Sigmoid colon (tissue), 7 donors: ENCODE measurements around the gene RBM42. TPM values are rescaled to one million over a fixed set of nuclear protein-coding genes. Genes with fewer than 3 reads are reported as not detected.
A peak's percentile ranks its signal among the peaks of the same experiment; 100 is the strongest.

Experiments used
- DNase-seq: peaks from one replicate; pipeline ENCODE4 v3.0.0-alpha.2; 2019
- H3K27ac ChIP-seq, 4 donors: fragments of 200-600 bp; sonication (generic); one replicate each; pipeline ENCODE4 v1.5.1; 2016 to 2019; ENCODE audit warnings: mild to moderate bottlenecking in 1 of 4
- H3K27me3 ChIP-seq, 3 donors: fragments of 200-600 bp; sonication (generic); one replicate each; pipeline ENCODE4 v1.5.1; 2019; ENCODE audit warnings: mild to moderate bottlenecking in 1 of 3
- H3K36me3 ChIP-seq, 4 donors: fragments of 200-600 bp; sonication (generic); one replicate each; pipeline ENCODE4 v1.5.1; 2016 to 2019
- H3K4me1 ChIP-seq, 4 donors: fragments of 200-600 bp; sonication (generic); one replicate each; pipeline ENCODE4 v1.5.1; 2017 to 2019
- H3K4me3 ChIP-seq, 4 donors: fragments of 200-600 bp; sonication (generic); one replicate each; pipeline ENCODE4 v1.5.1; 2017 to 2019; ENCODE audit warnings: mild to moderate bottlenecking in 2 of 4, moderate library complexity in 1 of 4
- H3K9me3 ChIP-seq, 4 donors: fragments of 200-600 bp in 3 of 4; sonication (generic) in 3 of 4; one replicate each; pipeline versions ENCODE4 v1.5.1 to v1.6.1; 2013 to 2019
- CTCF ChIP-seq, 4 experiments: fragments of 450-650 bp in 3 of 4; fragments of 200-600 bp in 1 of 4; IDR thresholded peaks; one replicate each; pipeline ENCODE4 v1.5.1; 2016 to 2019; ENCODE audit warnings: antibody characterized with exemption in 4 of 4, mild to moderate bottlenecking in 3 of 4, moderate library complexity in 2 of 4
- EP300 ChIP-seq, 4 donors: sonication (generic); formaldehyde crosslinking; IDR thresholded peaks; one replicate each; pipeline ENCODE4 v1.6.1; 2017; ENCODE audit warnings: antibody characterized with exemption in 4 of 4
- POLR2A ChIP-seq, 2 donors: fragments of 450-650 bp; IDR thresholded peaks; one replicate each; pipeline ENCODE4 v1.6.1; 2016; ENCODE audit warnings: antibody characterized with exemption in 2 of 2, mild to moderate bottlenecking in 2 of 2, moderate library complexity in 2 of 2
- POLR2AphosphoS5 ChIP-seq, 4 donors: sonication (generic); formaldehyde crosslinking; IDR thresholded peaks; one replicate each; pipeline ENCODE4 v1.6.1; 2017; ENCODE audit warnings: antibody characterized with exemption in 4 of 4
- WGBS, 2 donors: extraction: QIAGEN DNeasy Blood & Tissue Kit; methylation state at CpG; one replicate each; pipeline ENCODE4 v1.1.7; 2013; 5-methylcytosine and 5-hydroxymethylcytosine counted together
- intact Hi-C: fragments of 100-400 bp; cut with DNase I; formaldehyde crosslinking; loops from one replicate; pipeline ENCODE4 v1.15.1; 2023
- polyA plus RNA-seq, 3 donors: library from polyadenylated mRNA; stranded (reverse); fragments of 200-250 nt; gene quantifications; one replicate each; pipeline ENCODE4 v1.2.3, GENCODE V29; 2013
- total RNA-seq, 4 donors: library from RNA; depleted of rRNA; stranded (reverse); fragments of >200 nt; gene quantifications; one replicate each; pipeline ENCODE4 v1.1.0, GENCODE V29; 2016
- donor health status: healthy with polysubstance abuse.
- donor health status: Bipolar disorder and iron deficiency.
- donor health status: healthy.

Gene RBM42
- total and polyA plus RNA-seq, 7 donors: 43.5 to 78.3 (median 55.1) TPM

- Histone ChIP-seq H3K4me3 (no peak overlapping the region), H3K4me1 (no peaks in the 10 kb centered on the region), H3K36me3 (peaks cover 0 to 4% (median 2%) of the 10 kb centered on the region in 4 donors), H3K27me3 (no peaks in the 10 kb centered on the region), H3K9me3 (no peaks in the 10 kb centered on the region), H3K27ac (no peak overlapping the region)
- intact Hi-C loops: no loop called here
- no peak for TF ChIP-seq EP300 (IDR thresholded peaks at IDR 0.05)
- no peak for TF ChIP-seq POLR2AphosphoS5 (IDR thresholded peaks at IDR 0.05)
- no peak for TF ChIP-seq CTCF (IDR thresholded peaks at IDR 0.05)
- TF ChIP-seq POLR2A (IDR thresholded peaks at IDR 0.05): no peak
- 93 to 95% methylated on average over 17 of the region's 17 CpGs for WGBS, 2 donors
- DNase-seq: no peak
These were observed 8.8 kb upstream of the RBM42 start for GRCh38 chr19:35620001-35620400.

- WGBS, 2 donors: 94% methylated on average over 9 of the region's 9 CpGs
- Histone ChIP-seq H3K4me3 (no peak overlapping the region), H3K36me3 (peaks cover 0 to 4% (median 2%) of the 10 kb centered on the region in 4 donors), H3K4me1 (no peaks in the 10 kb centered on the region), H3K9me3 (no peaks in the 10 kb centered on the region), H3K27ac (no peak overlapping the region), H3K27me3 (no peaks in the 10 kb centered on the region)
- TF ChIP-seq POLR2AphosphoS5 (IDR thresholded peaks at IDR 0.05) (no peak), EP300 (IDR thresholded peaks at IDR 0.05) (no peak), CTCF (IDR thresholded peaks at IDR 0.05) (no peak), POLR2A (IDR thresholded peaks at IDR 0.05) (no peak)
- intact Hi-C loops: no loop called here
- DNase-seq: no peak
These were observed 7.1 kb upstream of the RBM42 start for GRCh38 chr19:35621708-35622107.

- 94% methylated on average over 13 of the region's 13 CpGs for WGBS, 2 donors
- no peak for DNase-seq
- H3K9me3 ChIP-seq: no peaks in the 10 kb centered on the region
- H3K36me3 ChIP-seq: peaks cover 0 to 4% (median 2%) of the 10 kb centered on the region in 4 donors
- H3K27ac ChIP-seq: no peak overlapping the region
- no peak overlapping the region for H3K4me3 ChIP-seq
- peaks cover 0 to 1% (median under 1%) of the 10 kb centered on the region in 4 donors for H3K4me1 ChIP-seq
- intact Hi-C loops: no loop called here
- TF ChIP-seq CTCF (IDR thresholded peaks at IDR 0.05) (no peak), EP300 (IDR thresholded peaks at IDR 0.05) (no peak), POLR2A (IDR thresholded peaks at IDR 0.05) (no peak)
- H3K27me3 ChIP-seq: no peaks in the 10 kb centered on the region
These were observed 6.1 kb upstream of the RBM42 start for GRCh38 chr19:35622750-35623149.

GRCh38 chr19:35623327-35624010, 5.4 kb upstream of the RBM42 start:
- H3K9me3 ChIP-seq: no peaks in the 10 kb centered on the region
- intact Hi-C loops: no loop called here
- H3K4me3 ChIP-seq: no peak overlapping the region
- H3K27ac ChIP-seq: no peak overlapping the region
- H3K36me3 ChIP-seq: peaks cover 0 to 4% (median 2%) of the 10 kb centered on the region in 4 donors
- H3K4me1 ChIP-seq: peaks cover 0 to 8% (median 5%) of the 10 kb centered on the region in 4 donors
- no peaks in the 10 kb centered on the region for H3K27me3 ChIP-seq
- WGBS, 2 donors: 92 to 94% methylated on average over 6 of the region's 6 CpGs
- no peak for DNase-seq
- no peak for TF ChIP-seq EP300 (IDR thresholded peaks at IDR 0.05)
- TF ChIP-seq CTCF (IDR thresholded peaks at IDR 0.05): no peak
- TF ChIP-seq POLR2AphosphoS5 (IDR thresholded peaks at IDR 0.05): no peak
- no peak for TF ChIP-seq POLR2A (IDR thresholded peaks at IDR 0.05)

- Histone ChIP-seq H3K4me1 (peaks cover 0 to 22% (median 18%) of the 10 kb centered on the region in 4 donors), H3K27me3 (no peaks in the 10 kb centered on the region), H3K9me3 (no peaks in the 10 kb centered on the region), H3K4me3 (peak overlapping the region; percentile 70 to 99 (median 86)), H3K27ac (peak overlapping the region; percentile 90 to 98 (median 94)), H3K36me3 (peaks cover 14 to 30% (median 26%) of the 10 kb centered on the region in 4 donors)
- TF ChIP-seq EP300 (IDR thresholded peaks at IDR 0.05): no peak
- no peak for TF ChIP-seq POLR2AphosphoS5 (IDR thresholded peaks at IDR 0.05)
- no peak for TF ChIP-seq CTCF (IDR thresholded peaks at IDR 0.05)
- TF ChIP-seq POLR2A (IDR thresholded peaks at IDR 0.05): no peak
- intact Hi-C loops: loop anchor here (1.0 to 5.0 kb wide), 4 partner anchors 15 to 89 kb away; partner anchors contain the start of genes HAUS5, KMT2B and TMEM147
- no peak for DNase-seq
- WGBS, 2 donors: 11 to 20% methylated on average over 9 of the region's 9 CpGs
These were observed 622 bp upstream of the RBM42 start for GRCh38 chr19:35628264-35628564.
